ENCODE data around the gene FOXP4.

The FOXP4 gene

DNA sequence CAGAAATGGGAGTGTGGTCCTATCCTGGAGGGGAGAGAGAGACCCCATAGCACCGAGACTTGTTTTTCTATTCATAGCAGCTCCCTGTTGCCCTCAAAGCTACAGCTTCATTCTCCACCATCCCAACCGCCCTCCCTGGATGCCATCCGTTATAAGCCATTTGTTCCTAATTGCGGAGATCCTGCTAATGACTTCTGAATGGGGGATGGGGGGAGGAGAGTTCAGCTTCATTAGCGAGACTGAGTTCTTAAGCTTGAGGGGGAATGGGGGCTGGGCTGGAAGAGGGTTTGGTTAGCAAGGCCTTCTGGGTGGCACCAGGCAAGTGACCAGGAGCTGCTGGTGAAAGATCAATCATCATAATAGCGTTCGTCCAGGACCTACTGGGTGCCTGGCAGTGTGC is 27.1 kb downstream of the FOXP4 start:
- H3K27ac ChIP-seq (ENCODE audit: poor library complexity, severe bottlenecking), result no peak overlapping the region

DNA sequence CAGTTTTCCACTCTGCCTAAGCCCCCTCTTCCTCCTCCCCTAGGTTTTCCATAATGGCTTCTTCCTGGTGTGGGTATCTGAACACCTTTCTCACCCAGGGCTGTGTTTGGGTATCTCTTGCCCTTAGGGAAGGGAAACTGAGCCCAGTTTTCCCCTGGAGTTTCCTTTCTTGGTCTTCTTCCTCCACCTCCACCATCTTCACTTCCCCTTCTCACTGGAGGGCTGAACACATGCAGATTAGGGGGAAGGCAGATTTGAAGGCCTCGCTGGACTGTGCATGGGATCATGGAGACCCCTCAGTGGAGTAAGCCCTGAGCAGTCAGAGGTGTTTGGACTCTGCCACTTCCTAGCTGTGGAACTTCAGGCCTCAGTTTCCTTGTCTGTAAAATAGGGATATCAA is 27.8 kb downstream of the FOXP4 start:
- Histone ChIP-seq H3K36me3 (ENCODE audit: low read depth) (0 out of 2 replicates have a peak, but pooled peaks cover 3% of the 10 kb centered on the region), H3K27me3 (ENCODE audit: insufficient read depth, poor library complexity, severe bottlenecking) (no peaks in the 10 kb centered on the region), H3K9me3 (ENCODE audit: severe bottlenecking) (no peaks in the 10 kb centered on the region), H3K27ac (ENCODE audit: poor library complexity, severe bottlenecking) (no peak overlapping the region), H3K4me1 (ENCODE audit: insufficient read depth, poor library complexity, severe bottlenecking) (peaks cover 4% of the 10 kb centered on the region), H3K4me3 (ENCODE audit: severe bottlenecking) (no peak overlapping the region)
- no peak for DNase-seq (ENCODE audit: low spot score)
- TF ChIP-seq, protein P1, sequence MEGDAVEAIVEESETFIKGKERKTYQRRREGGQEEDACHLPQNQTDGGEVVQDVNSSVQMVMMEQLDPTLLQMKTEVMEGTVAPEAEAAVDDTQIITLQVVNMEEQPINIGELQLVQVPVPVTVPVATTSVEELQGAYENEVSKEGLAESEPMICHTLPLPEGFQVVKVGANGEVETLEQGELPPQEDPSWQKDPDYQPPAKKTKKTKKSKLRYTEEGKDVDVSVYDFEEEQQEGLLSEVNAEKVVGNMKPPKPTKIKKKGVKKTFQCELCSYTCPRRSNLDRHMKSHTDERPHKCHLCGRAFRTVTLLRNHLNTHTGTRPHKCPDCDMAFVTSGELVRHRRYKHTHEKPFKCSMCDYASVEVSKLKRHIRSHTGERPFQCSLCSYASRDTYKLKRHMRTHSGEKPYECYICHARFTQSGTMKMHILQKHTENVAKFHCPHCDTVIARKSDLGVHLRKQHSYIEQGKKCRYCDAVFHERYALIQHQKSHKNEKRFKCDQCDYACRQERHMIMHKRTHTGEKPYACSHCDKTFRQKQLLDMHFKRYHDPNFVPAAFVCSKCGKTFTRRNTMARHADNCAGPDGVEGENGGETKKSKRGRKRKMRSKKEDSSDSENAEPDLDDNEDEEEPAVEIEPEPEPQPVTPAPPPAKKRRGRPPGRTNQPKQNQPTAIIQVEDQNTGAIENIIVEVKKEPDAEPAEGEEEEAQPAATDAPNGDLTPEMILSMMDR (IDR thresholded peaks at IDR 0.05; ENCODE audit: poor library complexity, severe bottlenecking), result no peak
- ATAC-seq (ENCODE audit: low read depth), result no peak

More for the DNA sequence above, 27.1 kb downstream of the FOXP4 start:
- TF ChIP-seq, protein P1 (IDR thresholded peaks at IDR 0.05; ENCODE audit: poor library complexity, severe bottlenecking), result no peak
- no peaks in the 10 kb centered on the region for H3K9me3 ChIP-seq (ENCODE audit: severe bottlenecking)
- H3K36me3 ChIP-seq (ENCODE audit: low read depth), result 0 out of 2 replicates have a peak, but pooled peaks cover 3% of the 10 kb centered on the region
- no peaks in the 10 kb centered on the region for H3K27me3 ChIP-seq (ENCODE audit: insufficient read depth, poor library complexity, severe bottlenecking)
- DNase-seq (ENCODE audit: low spot score) (no peak), ATAC-seq (ENCODE audit: low read depth) (no peak)
- no peaks in the 10 kb centered on the region for H3K4me1 ChIP-seq (ENCODE audit: insufficient read depth, poor library complexity, severe bottlenecking)
- no peak overlapping the region for H3K4me3 ChIP-seq (ENCODE audit: severe bottlenecking)

DNA sequence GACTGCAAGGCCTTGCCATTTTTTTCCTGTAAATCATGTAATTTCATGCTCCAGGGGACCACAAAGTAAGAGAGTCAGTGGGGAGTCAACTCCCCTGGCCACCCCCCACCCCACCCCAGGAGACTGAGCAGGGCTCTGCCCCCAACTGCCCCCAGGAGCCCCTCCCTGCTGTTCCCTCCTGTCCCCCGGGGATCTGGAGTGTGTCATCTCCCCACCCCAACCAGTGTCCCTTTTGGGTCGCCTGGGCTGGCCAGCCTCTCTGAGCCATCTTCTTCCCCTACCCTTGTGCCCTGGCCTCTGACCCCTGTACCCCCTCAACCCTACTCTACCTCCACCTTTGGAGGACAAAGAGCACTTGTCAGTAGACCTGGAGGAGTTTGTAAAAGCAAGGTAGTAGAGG is 29.4 kb downstream of the FOXP4 start:
- H3K4me1 ChIP-seq (ENCODE audit: insufficient read depth, poor library complexity, severe bottlenecking), result peaks cover 5% of the 10 kb centered on the region
- no peaks in the 10 kb centered on the region for H3K9me3 ChIP-seq (ENCODE audit: severe bottlenecking)
- no peaks in the 10 kb centered on the region for H3K27me3 ChIP-seq (ENCODE audit: insufficient read depth, poor library complexity, severe bottlenecking)
- 0 out of 2 replicates have a peak, but pooled peaks cover 3% of the 10 kb centered on the region for H3K36me3 ChIP-seq (ENCODE audit: low read depth)
- TF ChIP-seq, protein P1 (IDR thresholded peaks at IDR 0.05; ENCODE audit: poor library complexity, severe bottlenecking), result no peak
- no peak overlapping the region for H3K4me3 ChIP-seq (ENCODE audit: severe bottlenecking)
- ATAC-seq (ENCODE audit: low read depth) (no peak), DNase-seq (ENCODE audit: low spot score) (no peak)
- H3K27ac ChIP-seq (ENCODE audit: poor library complexity, severe bottlenecking), result no peak overlapping the region

DNA sequence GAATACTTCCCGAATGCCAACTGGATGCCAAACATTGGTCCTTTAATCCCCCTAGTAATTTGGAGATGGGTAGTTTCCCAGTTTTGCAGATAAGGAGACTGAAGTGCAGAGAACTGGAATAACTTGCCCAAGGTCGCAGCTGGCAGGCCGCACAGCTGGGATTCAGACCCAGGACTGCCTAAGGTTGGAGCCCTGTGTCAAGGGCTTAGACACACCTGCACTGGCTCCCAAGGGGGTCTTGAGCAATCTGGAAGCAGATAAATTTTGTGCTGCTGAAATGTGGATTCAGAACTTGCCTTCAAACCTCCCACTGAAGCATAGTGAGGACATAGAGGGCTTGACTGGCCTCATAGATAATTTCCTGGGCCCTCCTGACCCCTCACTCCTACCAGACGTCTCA is 30.5 kb downstream of the FOXP4 start:
- Histone ChIP-seq H3K4me1 (ENCODE audit: insufficient read depth, poor library complexity, severe bottlenecking) (peaks cover 15% of the 10 kb centered on the region), H3K27me3 (ENCODE audit: insufficient read depth, poor library complexity, severe bottlenecking) (no peaks in the 10 kb centered on the region), H3K27ac (ENCODE audit: poor library complexity, severe bottlenecking) (no peak overlapping the region), H3K36me3 (ENCODE audit: low read depth) (0 out of 2 replicates have a peak, but pooled peaks cover 3% of the 10 kb centered on the region), H3K9me3 (ENCODE audit: severe bottlenecking) (no peaks in the 10 kb centered on the region), H3K4me3 (ENCODE audit: severe bottlenecking) (no peak overlapping the region)
- DNase-seq (ENCODE audit: low spot score), result no peak
- no peak for ATAC-seq (ENCODE audit: low read depth)
- TF ChIP-seq, protein P1 (IDR thresholded peaks at IDR 0.05; ENCODE audit: poor library complexity, severe bottlenecking), result no peak

DNA sequence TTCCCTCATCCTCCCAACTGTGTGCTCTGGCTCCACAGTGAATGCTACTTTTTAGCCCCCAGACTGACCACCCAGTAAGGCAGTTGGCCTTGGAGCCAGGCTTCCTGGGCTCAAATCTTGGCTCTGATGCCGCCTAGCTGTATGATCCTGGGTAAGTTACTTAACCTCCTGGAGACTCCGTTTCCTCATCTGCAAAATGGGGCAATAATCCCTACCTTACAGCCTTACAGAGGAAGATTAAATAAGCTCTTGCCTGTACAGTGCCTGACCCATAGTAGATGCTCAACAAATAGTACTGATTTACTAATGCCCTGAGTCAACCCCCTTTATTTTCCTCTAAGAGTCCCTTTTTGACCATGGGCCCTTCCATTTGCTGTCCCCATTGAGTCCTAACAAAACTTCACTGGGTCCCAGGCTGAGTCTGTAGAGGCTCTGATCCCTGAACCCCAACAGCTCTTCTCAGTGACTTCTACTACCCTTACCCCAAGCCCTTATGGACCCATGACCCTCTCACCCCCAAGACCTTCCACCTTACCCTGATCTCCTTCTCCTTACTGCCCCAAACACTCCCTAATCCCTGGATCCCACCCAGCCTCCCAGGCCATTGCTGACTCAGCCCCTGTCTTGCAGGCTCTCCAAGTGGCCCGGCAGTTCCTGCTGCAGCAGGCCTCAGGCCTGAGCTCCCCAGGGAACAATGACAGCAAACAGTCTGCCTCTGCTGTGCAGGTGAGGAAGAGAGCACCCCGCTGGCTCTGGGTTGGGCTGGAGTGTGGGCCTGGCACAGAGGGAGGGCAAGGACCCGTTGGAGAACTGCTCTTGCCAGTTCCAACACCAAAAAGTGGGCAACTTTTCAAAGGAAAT is 31.4 kb downstream of the FOXP4 start:
- H3K27me3 ChIP-seq (ENCODE audit: insufficient read depth, poor library complexity, severe bottlenecking), result no peaks in the 10 kb centered on the region
- H3K27ac ChIP-seq (ENCODE audit: poor library complexity, severe bottlenecking), result peak overlapping the region; percentile 24
- ATAC-seq (ENCODE audit: low read depth) (peak; percentile 30), DNase-seq (ENCODE audit: low spot score) (no peak)
- H3K36me3 ChIP-seq (ENCODE audit: low read depth), result 0 out of 2 replicates have a peak, but pooled peaks cover 3% of the 10 kb centered on the region
- peaks cover 18% of the 10 kb centered on the region for H3K4me1 ChIP-seq (ENCODE audit: insufficient read depth, poor library complexity, severe bottlenecking)
- H3K9me3 ChIP-seq (ENCODE audit: severe bottlenecking), result no peaks in the 10 kb centered on the region
- H3K4me3 ChIP-seq (ENCODE audit: severe bottlenecking), result no peak overlapping the region
- TF ChIP-seq, protein P1 (IDR thresholded peaks at IDR 0.05; ENCODE audit: poor library complexity, severe bottlenecking), result no peak

Measured in RWPE2 (cell line).